Suppressor macrophage (primary cell): ENCODE results near the gene ZNF462.
"Not testable (repeated sequence)": the region's sequence is repeated elsewhere in the genome, so short reads cannot be mapped to it uniquely, and the experiment has no call there.

Source experiments
- DNase-seq, 4 experiments: peaks; one replicate each; pipeline ENCODE4 v3.0.0-alpha.2; 2020 to 2022

ZNF462 gene

DNA sequence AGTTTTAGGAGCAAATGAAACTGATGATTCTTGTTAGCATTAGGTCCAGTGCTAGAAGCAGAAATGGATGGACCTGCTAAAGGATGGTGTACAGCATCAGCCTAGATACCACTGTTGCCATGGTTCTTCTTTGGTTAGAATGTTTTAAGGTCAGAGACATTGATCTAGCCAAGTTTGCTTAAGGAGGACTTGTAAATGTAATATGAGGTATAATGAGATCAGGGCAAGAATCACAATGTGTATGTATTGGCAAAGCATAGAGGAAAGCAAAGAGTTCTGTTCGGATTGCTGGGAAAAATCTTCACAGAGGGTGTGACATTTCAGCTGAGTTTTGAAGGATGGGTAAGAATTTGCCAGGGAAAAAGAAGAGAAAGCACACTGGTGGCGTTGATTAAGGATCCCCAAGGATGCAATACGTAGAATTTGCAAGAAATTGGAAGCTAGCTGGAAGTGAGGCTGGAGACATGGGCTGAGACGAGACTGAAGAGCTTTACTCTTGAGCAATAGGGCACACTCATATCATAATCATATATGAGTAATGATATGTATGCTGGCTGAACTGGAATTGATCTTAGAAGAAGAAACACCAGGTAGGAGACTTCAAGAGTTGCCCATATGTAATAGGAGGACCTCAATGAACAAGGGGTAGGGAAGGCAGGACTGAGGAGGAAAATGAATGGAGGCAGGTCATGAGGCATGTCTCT lies 102.0 kb downstream of the ZNF462 start:
- DNase-seq = no peak

DNA sequence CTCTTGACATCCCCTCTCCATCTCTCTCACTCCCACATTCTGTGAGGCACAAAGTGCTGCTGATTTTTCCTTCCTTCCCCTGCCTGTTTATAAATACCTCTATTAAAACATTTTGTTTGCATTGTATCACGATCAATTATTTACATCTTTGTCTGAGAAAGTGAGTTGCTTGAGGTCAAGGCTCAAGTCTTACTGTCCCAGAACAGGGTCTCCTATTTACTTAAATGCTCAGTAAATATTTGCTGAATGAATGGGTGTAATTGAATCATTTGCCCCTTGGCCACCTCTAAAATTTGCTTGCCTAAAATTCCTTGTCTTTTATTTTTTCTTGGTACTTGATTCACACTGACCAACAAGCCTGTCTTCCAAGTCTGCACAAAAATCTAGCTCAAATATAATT lies 103.5 kb downstream of the ZNF462 start:
- no peak for DNase-seq

DNA sequence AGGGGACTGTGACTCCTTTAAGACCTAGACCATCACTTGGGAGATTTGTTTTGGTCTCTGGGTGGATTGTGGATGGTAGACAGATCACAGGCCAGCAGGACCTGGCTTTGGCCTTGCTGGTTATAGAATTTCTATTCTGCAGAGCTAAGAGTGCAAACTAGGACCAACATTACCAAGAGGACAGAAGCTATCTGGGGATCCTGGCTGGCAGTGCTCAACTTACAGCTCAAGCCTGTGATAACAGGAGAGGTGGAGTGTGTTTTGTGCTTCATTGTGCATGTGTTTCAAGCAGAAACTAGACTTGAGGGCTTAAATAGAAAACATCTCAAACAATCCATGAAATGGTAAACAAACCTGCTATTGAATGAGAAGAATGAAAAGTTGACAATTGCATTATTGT lies 106.7 kb downstream of the ZNF462 start:
- DNase-seq = no peak

DNA sequence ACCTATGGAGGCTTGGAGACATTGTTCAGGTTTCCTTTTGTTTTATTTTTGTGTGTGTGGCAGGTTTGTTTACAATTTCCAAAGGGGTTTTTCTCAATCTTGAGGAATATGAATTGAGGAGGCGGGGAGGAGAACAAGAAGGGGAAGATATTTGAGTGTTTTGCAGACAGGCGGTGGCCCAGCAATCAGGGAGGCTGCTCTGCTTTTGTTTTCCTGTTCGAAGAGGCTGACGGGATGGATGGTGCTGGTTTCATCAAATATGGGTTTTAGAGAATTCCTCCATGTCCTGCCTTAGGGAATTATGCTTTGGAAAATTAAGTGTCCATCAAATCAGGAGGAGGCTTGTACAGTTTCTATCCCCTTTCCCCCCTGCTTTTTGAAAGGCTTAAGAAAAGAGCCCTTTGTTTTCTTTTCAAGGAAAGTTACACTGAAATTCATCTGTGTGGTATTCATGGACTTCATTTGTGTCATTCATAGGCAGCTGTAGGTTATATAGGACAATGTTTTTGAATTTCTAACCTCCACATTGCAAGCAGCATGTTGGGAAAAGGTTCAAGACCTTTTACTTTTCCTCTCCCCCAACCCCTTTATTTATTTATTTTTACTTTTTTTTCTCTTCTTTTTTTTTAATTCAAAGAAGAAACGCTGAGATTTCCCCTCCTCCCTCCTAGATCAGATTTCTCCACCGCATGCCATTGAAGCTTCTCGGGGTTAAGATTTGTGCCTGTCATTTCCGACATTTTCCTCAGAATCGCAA lies 107.4 kb downstream of the ZNF462 start:
- no peak for DNase-seq

DNA sequence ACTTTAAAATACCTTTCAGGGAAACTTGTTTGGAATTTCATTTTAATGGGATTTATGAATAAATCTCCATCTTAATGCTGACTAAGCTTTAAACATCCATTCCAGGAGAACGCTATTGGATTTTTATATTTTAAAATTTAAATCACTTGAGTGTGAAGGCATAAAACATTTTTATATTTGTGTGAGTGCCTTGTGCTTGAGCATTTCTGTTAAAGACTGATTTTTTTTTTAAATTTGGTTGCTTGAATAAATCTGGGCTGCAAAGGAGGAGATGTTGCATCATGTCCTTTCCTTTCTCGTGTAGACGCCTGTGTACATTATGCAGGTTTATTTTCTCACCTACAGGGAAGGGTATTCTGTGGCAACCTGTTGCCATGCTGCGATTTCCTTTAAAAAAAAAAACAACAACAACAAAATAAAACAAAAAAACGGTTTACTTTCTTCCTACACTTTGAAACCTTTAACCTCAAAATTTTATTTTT lies 108.1 kb downstream of the ZNF462 start:
- DNase-seq = no peak

DNA sequence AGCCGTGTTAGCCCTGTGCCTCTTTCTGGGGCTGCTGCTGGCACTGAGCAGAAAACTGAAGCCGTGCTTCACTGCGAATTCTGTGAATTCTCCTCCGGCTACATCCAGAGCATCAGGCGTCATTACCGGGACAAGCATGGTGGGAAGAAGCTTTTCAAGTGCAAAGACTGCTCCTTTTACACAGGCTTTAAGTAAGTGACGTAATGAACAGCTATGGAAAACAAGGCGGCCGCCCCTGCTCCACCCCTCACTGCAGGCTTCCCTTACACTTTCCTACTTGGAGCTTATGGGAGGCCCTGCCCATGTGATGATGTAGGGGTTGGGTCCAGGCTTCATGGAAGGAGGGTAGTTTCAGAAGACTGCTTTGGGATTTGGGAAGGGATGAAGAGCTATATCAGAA lies 109.1 kb downstream of the ZNF462 start:
- DNase-seq = no peak

DNA sequence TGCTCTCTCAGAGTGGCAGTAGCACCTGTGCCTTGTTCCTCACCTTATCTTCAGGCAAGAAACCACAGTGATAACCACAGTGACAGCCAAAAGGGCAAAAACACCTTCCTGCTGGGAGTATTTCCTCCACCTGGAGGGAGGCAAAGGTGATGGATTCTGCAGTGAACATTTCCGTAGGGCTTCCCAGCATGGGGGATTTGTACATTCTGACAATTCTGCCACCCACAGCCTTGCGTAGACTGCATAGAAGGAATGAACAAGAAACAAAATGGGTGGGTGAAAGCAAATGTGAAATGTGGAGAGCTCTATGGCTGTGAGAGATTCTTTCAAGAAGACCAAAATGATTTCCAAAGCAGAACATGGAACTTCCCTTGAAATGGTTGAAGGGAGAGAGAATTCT lies 111.4 kb downstream of the ZNF462 start:
- no peak for DNase-seq

DNA sequence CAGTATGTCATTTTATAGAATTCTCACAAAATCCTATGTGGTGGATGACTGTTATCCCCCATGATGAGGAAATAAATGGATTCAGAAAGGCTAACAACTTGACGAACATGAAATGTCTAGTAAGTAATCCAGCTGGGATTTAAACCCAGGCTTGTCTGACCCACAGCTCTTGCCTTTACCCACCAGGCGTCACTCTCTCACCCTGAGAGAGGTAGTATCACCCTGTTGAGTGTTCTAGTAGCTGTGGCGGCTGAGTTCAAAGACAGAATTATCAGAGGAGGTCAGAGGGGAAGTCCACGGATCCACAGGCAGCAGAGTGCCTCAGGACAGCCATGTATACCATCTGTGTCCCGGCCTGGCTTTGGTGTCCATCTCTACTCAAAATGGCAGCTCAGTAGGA lies 113.8 kb downstream of the ZNF462 start:
- no peak for DNase-seq

DNA sequence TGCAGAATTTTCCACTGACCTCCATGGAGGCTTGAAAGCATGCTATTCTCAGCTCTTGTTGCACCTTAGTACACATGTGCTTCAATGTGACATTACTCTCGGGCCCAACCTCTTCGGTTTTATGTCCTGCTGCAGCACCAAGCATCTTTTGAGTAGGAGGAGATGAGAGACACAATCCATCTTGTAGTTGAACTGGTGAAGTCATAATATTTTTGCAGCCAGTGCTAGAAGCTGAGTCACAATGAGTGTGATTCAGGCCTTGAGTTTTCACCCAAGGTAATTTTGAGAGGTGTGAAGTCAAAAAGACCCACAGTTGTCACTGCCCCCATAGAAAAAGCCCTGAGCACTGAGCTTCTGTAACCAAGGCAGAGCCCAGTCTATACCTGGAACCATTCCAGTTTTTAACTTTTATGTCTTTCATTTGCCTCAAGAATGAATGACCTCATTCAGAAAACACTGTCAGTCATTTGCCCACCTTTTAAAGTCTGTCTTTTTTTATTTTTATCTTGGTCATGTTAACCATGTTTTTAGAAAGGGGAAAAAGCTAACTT lies 117.7 kb downstream of the ZNF462 start:
- DNase-seq = no peak

DNA sequence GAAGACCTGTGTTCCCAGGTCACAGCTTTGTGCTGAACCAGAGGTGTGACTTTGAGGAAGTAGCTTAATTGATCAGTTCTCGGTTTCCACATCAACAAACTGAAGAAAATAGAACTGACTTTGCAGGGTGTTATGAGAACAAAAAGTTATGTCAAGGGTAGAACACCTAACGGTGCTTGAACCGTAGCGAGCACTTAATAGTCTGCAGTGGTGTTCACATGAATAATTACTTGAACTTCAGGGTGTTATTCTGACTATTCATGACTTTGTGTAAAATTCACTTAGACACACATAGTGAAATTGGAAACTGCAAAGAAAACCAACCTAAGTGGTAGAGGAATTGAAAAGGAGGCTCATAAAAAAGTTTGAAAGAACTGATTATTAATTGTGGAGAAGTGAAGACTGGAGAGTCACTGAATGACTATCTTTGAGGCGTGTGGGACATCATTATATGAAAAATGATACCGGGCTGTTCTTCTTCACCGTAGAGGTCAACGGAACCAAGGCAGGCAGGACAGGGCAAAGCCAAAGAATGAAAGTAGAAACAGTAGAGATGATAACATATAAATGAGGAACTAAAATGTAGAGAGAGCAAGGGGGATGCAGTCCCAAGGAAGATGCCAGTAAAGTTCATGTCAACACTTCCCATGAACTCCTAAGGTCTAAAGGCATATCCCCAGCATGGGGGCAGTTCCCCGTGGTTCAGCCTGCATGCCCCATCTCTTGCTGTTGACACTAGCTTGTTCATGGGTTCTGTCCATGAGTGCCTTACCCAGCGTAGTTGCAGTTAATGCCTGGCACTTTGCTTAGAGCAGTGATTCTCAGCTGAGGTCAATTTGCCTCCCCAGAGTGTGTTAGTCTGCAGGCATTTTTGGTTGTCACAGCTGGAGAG lies 118.7 kb downstream of the ZNF462 start:
- DNase-seq = no peak

DNA sequence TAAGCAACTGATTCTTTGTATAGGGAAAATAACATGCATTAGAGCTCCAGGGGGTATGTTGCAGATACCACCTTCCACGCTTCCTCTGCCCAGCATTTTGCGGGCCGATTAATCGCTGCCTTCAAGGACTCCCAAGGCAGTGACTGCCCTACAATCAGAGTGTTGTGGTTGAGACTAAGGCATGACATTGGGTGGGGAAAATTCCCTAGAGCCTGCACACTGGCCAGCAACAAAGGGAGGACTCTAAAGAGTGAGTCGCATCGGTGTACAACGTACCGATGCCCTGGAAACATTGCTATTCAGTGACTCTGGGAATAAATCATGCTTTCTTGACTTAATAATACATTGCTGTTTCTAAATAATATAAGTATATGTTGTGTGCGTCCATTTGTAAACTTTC lies 119.7 kb downstream of the ZNF462 start:
- DNase-seq = no peak

DNA sequence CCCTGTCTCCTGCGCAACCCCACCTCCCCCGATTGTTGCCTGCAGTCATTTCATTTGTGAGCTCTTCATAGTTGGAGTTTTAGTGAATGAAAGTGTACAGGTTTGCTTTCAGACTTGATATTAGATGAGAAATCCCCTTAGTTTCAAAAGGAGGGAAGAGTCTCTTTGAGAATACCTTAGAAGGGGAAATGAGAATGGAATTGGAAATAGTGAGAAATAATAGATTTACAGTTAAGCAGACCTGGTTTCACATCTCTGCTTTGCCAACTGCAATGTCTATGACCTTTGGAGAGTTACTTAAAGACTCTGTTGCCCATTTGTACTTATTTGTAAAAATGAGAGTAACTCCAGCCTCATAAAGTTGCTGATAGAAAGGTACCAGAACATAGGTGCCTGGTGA lies 120.4 kb downstream of the ZNF462 start:
- DNase-seq = no peak

DNA sequence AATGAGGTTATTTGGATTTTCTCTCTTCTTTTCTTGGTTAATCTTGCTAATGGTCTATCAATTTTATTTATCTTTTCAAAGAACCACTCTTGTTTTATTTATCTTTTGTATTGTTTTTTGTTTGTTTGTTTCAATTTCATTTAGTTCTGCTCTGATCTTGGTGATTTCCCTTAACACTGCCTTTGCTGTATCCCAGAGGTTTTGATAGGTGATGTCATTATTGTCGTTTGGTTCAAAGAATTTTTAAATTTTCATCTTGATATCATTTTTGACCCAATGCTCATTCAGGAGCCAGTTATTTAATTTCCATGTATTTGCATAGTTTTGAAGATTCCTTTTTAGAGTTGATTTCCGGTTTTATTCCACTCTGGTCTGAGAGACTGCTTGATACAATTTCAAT lies 126.9 kb downstream of the ZNF462 start:
- not testable (repeated sequence) for DNase-seq

DNA sequence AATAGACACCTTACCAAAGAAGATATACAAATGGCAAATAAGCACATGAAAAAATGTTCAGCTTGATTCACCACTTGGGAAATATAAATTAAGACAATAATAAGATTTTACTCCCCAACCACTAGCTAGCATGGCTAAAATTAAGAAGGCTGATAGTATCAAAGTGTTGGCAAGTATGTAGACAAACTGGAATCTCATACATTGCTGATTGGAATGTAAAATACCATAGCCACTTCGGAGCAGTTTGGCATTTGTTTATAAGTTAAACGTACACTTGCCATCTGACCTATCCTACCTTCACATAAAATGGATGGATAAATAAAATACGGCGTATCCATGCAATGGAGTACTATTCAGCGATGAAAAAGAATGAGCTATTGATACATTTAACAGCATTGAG lies 129.2 kb downstream of the ZNF462 start:
- DNase-seq = no peak

DNA sequence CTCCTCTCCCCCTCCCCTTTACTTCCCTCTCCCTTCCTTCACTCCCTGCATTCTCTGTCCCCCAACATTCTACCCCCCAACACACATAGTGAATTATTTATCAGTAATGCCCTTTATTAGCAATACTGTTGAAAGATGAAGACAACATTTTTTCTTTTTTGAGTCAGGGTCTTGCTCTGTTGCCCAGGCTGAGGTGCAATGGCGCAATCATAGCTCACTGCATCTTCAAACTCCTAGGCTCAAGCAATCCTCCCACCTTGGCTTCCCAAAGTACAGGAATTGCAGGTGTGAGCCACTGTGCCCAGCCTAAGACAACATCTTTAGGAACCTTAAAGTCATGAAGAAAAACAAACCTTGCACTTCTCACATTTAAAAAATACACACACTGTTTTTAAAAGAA lies 130.6 kb downstream of the ZNF462 start:
- DNase-seq = no peak

DNA sequence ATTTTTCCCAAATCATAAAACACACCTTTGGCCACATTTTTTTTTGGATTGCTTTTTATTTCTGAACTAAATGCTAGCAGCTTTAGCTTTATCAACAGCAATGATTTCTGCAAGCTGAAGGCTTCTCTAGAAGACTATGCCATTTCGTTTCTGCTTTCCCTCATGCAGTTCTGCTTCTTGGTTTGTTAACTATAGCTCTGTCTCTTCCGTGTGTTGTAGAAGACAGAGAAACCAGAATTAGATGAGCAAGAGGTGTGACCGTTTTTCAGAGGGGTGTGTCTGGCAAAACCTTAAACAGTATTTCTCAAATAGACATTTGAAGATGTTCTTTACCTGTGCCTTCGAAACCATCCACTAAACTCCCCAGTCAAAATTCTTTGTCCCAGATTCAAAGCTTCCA lies 131.5 kb downstream of the ZNF462 start:
- no peak for DNase-seq

DNA sequence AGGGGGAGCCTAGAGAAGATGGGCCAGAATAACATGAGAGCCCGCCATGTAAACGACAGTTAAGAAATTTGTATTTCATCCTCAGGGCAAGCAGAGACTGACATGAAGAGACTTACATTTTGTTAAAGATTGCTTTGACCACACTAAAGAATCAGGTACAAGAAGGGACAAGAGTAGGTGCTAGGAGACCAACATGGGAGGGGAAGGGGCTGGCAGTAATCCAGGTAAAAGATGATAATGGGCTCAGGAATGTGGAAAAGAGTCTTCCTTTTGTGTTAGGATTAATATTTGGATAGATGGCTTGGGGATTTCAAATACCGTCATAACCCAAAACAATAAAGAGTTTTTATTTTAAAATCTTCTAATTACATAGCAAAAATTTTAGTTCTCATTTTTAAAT lies 137.3 kb downstream of the ZNF462 start:
- no peak for DNase-seq

DNA sequence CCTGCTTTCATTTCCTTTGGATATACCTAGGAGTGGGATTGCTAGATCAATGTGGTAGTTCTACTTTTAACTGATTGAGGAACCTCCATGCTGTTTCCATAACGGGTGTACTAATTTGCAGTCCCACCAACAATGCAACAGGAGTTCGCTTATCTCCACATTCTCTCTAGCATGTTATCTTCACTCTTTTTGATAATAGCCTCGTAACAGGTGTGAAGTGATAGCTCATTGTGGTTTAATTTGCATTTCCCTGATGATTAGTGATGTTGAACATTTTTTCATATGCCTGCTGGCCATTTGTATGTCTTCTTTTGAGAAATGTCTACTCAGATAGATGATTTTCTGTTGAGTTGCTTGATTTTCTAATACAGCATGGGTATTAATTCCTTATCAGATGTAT lies 142.2 kb downstream of the ZNF462 start:
- DNase-seq = no peak

DNA sequence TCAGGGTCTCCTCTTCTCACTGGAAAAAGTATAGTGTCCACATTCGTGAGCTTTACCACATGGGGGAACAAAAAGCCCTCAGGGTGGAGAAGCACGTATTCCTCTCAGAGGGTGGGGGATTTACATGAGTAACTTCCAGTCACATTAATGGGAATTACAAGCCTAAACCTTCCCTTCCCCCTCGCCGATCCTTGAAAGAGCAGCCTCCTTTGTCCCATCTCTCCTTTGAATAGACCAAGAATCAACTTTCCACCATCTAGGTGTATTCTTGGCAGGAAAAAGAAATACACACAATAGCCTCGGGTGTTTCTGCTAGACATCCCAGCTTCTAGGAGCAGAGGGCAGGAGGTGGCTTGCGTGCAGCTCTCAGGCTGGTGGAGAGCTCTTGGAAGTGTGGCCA lies 144.4 kb downstream of the ZNF462 start:
- DNase-seq = no peak

DNA sequence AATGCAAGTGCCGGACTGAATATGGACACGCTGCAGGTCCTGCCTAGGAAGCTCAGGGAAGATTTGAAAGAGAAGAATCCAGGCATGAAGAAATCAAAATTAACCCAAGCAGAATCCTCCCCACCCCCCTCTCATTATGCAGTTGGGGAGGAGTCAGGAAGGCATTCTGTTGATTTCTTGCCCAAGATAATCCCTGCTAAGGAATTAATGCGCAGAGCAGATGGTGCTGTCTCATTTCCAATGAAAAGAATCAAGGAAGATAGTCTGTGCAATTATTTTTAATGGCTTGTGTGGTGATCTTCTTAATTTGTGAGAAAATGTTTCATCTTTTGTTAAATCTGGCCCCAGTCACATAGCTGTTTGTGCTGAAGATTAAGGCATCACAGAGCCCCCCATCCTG lies 145.0 kb downstream of the ZNF462 start:
- DNase-seq = no peak

DNA sequence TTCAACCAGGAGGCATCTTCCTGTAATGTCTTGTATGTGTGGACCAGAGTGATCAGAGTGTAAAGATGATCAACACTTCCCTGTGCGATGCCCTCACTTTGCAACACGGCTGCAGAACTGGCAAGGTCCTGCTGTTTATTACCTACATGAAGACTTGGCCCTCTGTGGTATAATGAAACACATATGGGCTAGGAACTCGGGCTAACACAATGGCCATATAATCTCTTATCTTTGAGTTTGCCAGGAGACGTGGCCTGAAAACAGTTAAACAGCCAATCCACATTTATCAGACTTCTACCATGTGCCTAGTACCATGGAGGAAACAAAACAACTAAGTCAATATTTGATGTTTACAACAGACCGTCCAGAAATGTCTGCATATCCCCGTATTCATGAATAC lies 145.5 kb downstream of the ZNF462 start:
- no peak for DNase-seq

DNA sequence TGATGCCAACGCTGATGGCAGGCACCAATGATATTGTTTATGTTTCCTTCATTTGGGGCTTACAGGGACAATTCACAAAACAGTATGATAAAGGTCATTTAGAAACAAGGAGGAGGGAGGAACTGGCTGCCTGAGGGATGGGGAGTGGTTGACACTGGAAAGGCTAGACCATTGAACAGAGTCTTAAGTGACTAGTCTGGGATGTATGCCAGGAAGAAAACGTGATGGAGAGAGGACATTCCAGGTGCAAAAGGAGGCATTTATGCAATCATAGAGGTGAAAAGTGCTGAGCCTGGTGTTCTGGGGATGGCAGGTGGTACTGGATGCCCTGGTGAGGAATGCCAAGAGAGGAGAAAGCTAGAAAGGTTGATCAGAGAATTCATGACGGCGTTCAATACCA lies 153.4 kb downstream of the ZNF462 start:
- DNase-seq = no peak
